Measurements from ENCODE around the gene GPR179. TPM values are rescaled to one million over a fixed set of nuclear protein-coding genes. Genes with fewer than 3 reads are reported as not detected.
A peak's percentile ranks its signal among the peaks of the same experiment; 100 is the strongest.
"Not testable (repeated sequence)": the region's sequence is repeated elsewhere in the genome, so short reads cannot be mapped to it uniquely, and the experiment has no call there.

GPR179 gene
- total RNA-seq, 2 donors from 2014 or later, result 0.03 TPM; not detected in 1

GRCh38 chr17:38326996-38327792, 16.6 kb downstream of the GPR179 start:
- intact Hi-C loops (cut with DNase I, micrococcal nuclease), result no loop called here
- DNase-seq (no peak), ATAC-seq (no peak)

- intact Hi-C loops (cut with DNase I, micrococcal nuclease), result no loop called here
- no peak for ATAC-seq
- DNase-seq, result no peak
Measured at GRCh38 chr17:38325221-38325851, 18.4 kb downstream of the GPR179 start.

GRCh38 chr17:38324772-38325171, 19.0 kb downstream of the GPR179 start:
- no peak for ATAC-seq

GRCh38 chr17:38324141-38324697, 19.5 kb downstream of the GPR179 start:
- intact Hi-C loops (cut with DNase I, micrococcal nuclease), result no loop called here
- ATAC-seq, result no peak
- no peak for DNase-seq

More at GRCh38 chr17:38324772-38325171, 19.0 kb downstream of the GPR179 start:
- DNase-seq, result no peak
- intact Hi-C loops (cut with DNase I, micrococcal nuclease), result no loop called here

- DNase-seq (no peak), ATAC-seq (no peak)
- intact Hi-C loops (cut with DNase I, micrococcal nuclease), result no loop called here
Measured at GRCh38 chr17:38322897-38323296, 20.9 kb downstream of the GPR179 start.

GRCh38 chr17:38322156-38322779, 21.5 kb downstream of the GPR179 start:
- intact Hi-C loops (cut with DNase I, micrococcal nuclease), result no loop called here
- ATAC-seq (peak; percentile 72), DNase-seq (peak in 1 of 2 donors; percentile 68)

GRCh38 chr17:38320482-38320881, 23.3 kb downstream of the GPR179 start:
- intact Hi-C loops (cut with DNase I, micrococcal nuclease), result no loop called here
- ATAC-seq (no peak), DNase-seq (no peak)

GRCh38 chr17:38317081-38317480, 26.7 kb downstream of the GPR179 start:
- ATAC-seq, result no peak
- intact Hi-C loops (cut with DNase I, micrococcal nuclease), result no loop called here

GRCh38 chr17:38315497-38315896, 28.3 kb downstream of the GPR179 start:
- DNase-seq (no peak), ATAC-seq (no peak)
- intact Hi-C loops (cut with DNase I, micrococcal nuclease), result no loop called here

More at GRCh38 chr17:38317081-38317480, 26.7 kb downstream of the GPR179 start:
- DNase-seq, result no peak

GRCh38 chr17:38296834-38297517, 46.8 kb downstream of the GPR179 start, which contains the start of gene MRPL45:
Gene MRPL45, plus strand, starts transcription at chr17:38297168. Its CDS starts 16 bp downstream, at chr17:38297184.
- intact Hi-C loops (cut with DNase I, micrococcal nuclease), result not testable (repeated sequence)
- peak; percentile 96 for ATAC-seq

GRCh38 chr17:38295602-38296365, 48.0 kb downstream of the GPR179 start:
- ATAC-seq; DNase-seq; intact Hi-C loops (cut with DNase I, micrococcal nuclease): not testable (repeated sequence)

More at GRCh38 chr17:38296834-38297517, 46.8 kb downstream of the GPR179 start, which contains the start of gene MRPL45:
- DNase-seq, result peak; percentile 97

GRCh38 chr17:38289760-38290159, 54.0 kb downstream of the GPR179 start:
- intact Hi-C loops (cut with DNase I, micrococcal nuclease); DNase-seq; ATAC-seq: not testable (repeated sequence)

- intact Hi-C loops (cut with DNase I, micrococcal nuclease); DNase-seq: not testable (repeated sequence)
- peak; percentile 76 for ATAC-seq
Measured at GRCh38 chr17:38288217-38288827, 55.4 kb downstream of the GPR179 start.

- peak in 1 of 2 donors; percentile 34 for DNase-seq
- intact Hi-C loops (cut with DNase I, micrococcal nuclease), result not testable (repeated sequence)
- peak; percentile 89 for ATAC-seq
Measured at GRCh38 chr17:38286501-38287091, 57.2 kb downstream of the GPR179 start.

- DNase-seq; intact Hi-C loops (cut with DNase I, micrococcal nuclease): not testable (repeated sequence)
- ATAC-seq, result peak; percentile 49
Measured at GRCh38 chr17:38285994-38286393, 57.8 kb downstream of the GPR179 start.

Data from left colon (tissue), 2 donors.